Ovary (tissue), 3 donors: ENCODE data around the gene SCN2A.

Experiments
- EP300 ChIP-seq: sonication (generic); formaldehyde crosslinking; IDR thresholded peaks from one replicate; pipeline ENCODE4 v1.6.1; 2017; ENCODE audit warnings: antibody characterized with exemption
- POLR2A ChIP-seq: fragments of 450-650 bp; IDR thresholded peaks from one replicate; pipeline ENCODE4 v1.6.1; 2017; ENCODE audit warnings: antibody characterized with exemption, mild to moderate bottlenecking, moderate library complexity
- TF ChIP-seq, protein P1 (sequence below), 3 donors: fragments of 450-650 bp in 2 of 3; fragments of 200-600 bp in 1 of 3; IDR thresholded peaks; one replicate each; pipeline versions ENCODE4 v1.5.1 to v1.8.0; 2016 to 2022; ENCODE audit warnings: antibody characterized with exemption in 3 of 3, mild to moderate bottlenecking in 1 of 3
- donor health status: DM: no; HTN: no; CAD: no.

DNA sequence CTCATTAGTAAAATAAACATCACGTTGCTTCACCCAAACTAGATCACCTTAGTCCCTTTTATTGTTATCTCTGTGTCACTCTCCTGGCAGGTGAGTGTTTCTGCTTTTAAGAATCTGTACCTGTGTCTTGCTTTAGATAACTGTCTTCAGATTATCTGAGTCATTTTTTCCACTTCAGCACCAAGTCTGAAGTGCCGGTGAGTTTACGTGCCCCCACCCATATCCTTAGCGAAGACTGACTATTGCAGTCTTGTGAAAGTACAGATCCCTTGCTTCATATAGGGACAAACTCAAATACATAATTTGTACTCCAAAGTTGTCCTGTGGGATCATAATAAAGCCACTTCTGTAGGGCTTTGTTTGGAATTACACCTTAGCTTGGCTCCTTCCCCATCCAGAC is 41.1 kb downstream of the SCN2A start:
- TF ChIP-seq, protein P1, sequence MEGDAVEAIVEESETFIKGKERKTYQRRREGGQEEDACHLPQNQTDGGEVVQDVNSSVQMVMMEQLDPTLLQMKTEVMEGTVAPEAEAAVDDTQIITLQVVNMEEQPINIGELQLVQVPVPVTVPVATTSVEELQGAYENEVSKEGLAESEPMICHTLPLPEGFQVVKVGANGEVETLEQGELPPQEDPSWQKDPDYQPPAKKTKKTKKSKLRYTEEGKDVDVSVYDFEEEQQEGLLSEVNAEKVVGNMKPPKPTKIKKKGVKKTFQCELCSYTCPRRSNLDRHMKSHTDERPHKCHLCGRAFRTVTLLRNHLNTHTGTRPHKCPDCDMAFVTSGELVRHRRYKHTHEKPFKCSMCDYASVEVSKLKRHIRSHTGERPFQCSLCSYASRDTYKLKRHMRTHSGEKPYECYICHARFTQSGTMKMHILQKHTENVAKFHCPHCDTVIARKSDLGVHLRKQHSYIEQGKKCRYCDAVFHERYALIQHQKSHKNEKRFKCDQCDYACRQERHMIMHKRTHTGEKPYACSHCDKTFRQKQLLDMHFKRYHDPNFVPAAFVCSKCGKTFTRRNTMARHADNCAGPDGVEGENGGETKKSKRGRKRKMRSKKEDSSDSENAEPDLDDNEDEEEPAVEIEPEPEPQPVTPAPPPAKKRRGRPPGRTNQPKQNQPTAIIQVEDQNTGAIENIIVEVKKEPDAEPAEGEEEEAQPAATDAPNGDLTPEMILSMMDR (IDR thresholded peaks at IDR 0.05), result no peak
- no peak for TF ChIP-seq POLR2A
- TF ChIP-seq EP300, result no peak
